ENCODE results near the gene UBN1. TPM values are rescaled to one million over a fixed set of nuclear protein-coding genes. Genes with fewer than 3 reads are reported as not detected.

UBN1 gene
- total and polyA plus RNA-seq, 4 donors, result 7.3 to 19.7 (median 14.2) TPM

- no peak overlapping the region for H3K9ac ChIP-seq (ENCODE audit: low read depth in 1 of 2, low read length in 2 of 2)
- peaks cover 0 to 5% (median 4%) of the 10 kb centered on the region in 4 donors for H3K4me1 ChIP-seq (ENCODE audit: control insufficient read depth in 4 of 4, insufficient read depth in 4 of 4, low read length in 3 of 4)
- peaks cover 0 to under 1% (median 0%) of the 10 kb centered on the region in 4 donors for H3K9me3 ChIP-seq (ENCODE audit: control insufficient read depth in 4 of 4, low read length in 3 of 4)
- WGBS, result 94% methylated on average over 26 of the region's 26 CpGs
- TF ChIP-seq ZBTB33 (IDR thresholded peaks at IDR 0.05) (no peak), FOXA1 (IDR thresholded peaks at IDR 0.05) (no peak), YY1 (IDR thresholded peaks at IDR 0.05) (no peak), REST (IDR thresholded peaks at IDR 0.05) (no peak), FOXA2 (IDR thresholded peaks at IDR 0.05) (no peak), HNF4A (conservative IDR thresholded peaks at IDR 0.05) (no peak), HNF4G (IDR thresholded peaks at IDR 0.05) (no peak), SP1 (IDR thresholded peaks at IDR 0.05) (no peak), RXRA (IDR thresholded peaks at IDR 0.05) (no peak), GABPA (IDR thresholded peaks at IDR 0.05 in 1 of 2, conservative IDR thresholded peaks at IDR 0.05 in 1 of 2) (no peak), NR2F2 (IDR thresholded peaks at IDR 0.05) (no peak)
- no peaks in the 10 kb centered on the region for H3K27me3 ChIP-seq (ENCODE audit: control insufficient read depth in 4 of 4, insufficient read depth in 4 of 4, low read length in 3 of 4)
- no peak for DNase-seq (ENCODE audit: low spot score)
- H3K4me3 ChIP-seq (ENCODE audit: low read depth in 1 of 3, low read length in 3 of 3), result no peak overlapping the region
- H3K27ac ChIP-seq (ENCODE audit: low read depth in 1 of 2, low read length in 2 of 2), result no peak overlapping the region
- H3K36me3 ChIP-seq (ENCODE audit: control insufficient read depth in 4 of 4, insufficient read depth in 3 of 4, low read depth in 1 of 4, low read length in 3 of 4), result peaks cover 10 to 56% (median 26%) of the 10 kb centered on the region in 4 donors
Measured at GRCh38 chr16:4893103-4893862, 46.0 kb downstream of the UBN1 start.

GRCh38 chr16:4894276-4895150, 47.2 kb downstream of the UBN1 start:
- H3K4me1 ChIP-seq (ENCODE audit: control insufficient read depth in 4 of 4, insufficient read depth in 4 of 4, low read length in 3 of 4), result no peaks in the 10 kb centered on the region
- no peak overlapping the region for H3K4me3 ChIP-seq (ENCODE audit: low read depth in 1 of 3, low read length in 3 of 3)
- H3K27ac ChIP-seq (ENCODE audit: low read depth in 1 of 2, low read length in 2 of 2), result no peak overlapping the region
- peaks cover 0 to 3% (median 0%) of the 10 kb centered on the region in 4 donors for H3K9me3 ChIP-seq (ENCODE audit: control insufficient read depth in 4 of 4, low read length in 3 of 4)
- no peak for TF ChIP-seq TAF1 (conservative IDR thresholded peaks at IDR 0.05)
- TF ChIP-seq HNF4G (IDR thresholded peaks at IDR 0.05), result no peak
- TF ChIP-seq RAD21 (IDR thresholded peaks at IDR 0.05), result no peak
- TF ChIP-seq HNF4A (conservative IDR thresholded peaks at IDR 0.05), result no peak
- no peak for TF ChIP-seq SP1 (IDR thresholded peaks at IDR 0.05)
- TF ChIP-seq MAX (IDR thresholded peaks at IDR 0.05), result no peak
- no peak for TF ChIP-seq RXRA (IDR thresholded peaks at IDR 0.05)
- no peak for TF ChIP-seq FOXA2 (IDR thresholded peaks at IDR 0.05)
- no peak for TF ChIP-seq FOXA1 (IDR thresholded peaks at IDR 0.05)
- no peak for TF ChIP-seq ATF3 (IDR thresholded peaks at IDR 0.05)
- peaks cover 10 to 66% (median 30%) of the 10 kb centered on the region in 4 donors for H3K36me3 ChIP-seq (ENCODE audit: control insufficient read depth in 4 of 4, insufficient read depth in 3 of 4, low read depth in 1 of 4, low read length in 3 of 4)
- no peaks in the 10 kb centered on the region for H3K27me3 ChIP-seq (ENCODE audit: control insufficient read depth in 4 of 4, insufficient read depth in 4 of 4, low read length in 3 of 4)
- no peak overlapping the region for H3K9ac ChIP-seq (ENCODE audit: low read depth in 1 of 2, low read length in 2 of 2)
- 93% methylated on average over 22 of the region's 22 CpGs for WGBS
- DNase-seq (ENCODE audit: low spot score), result no peak

Measured in liver (tissue), 9 donors.